HG03460 (cell line): ENCODE data around the gene FGR.

Source experiments
- ATAC-seq: cut with Tn5 transposase; IDR thresholded peaks from one replicate; pipeline ENCODE4 v1.9.1; 2021; ENCODE audit not compliant: unreplicated experiment

FGR gene

GRCh38 chr1:27601771-27602461 lies 33.1 kb downstream of the FGR start:
- no peak for ATAC-seq

GRCh38 chr1:27601321-27601770 lies 33.6 kb downstream of the FGR start:
- no peak for ATAC-seq

GRCh38 chr1:27600498-27601175 lies 34.3 kb downstream of the FGR start:
- ATAC-seq, result no peak

GRCh38 chr1:27599605-27600497 lies 35.1 kb downstream of the FGR start:
- no peak for ATAC-seq

- no peak for ATAC-seq
Observed at GRCh38 chr1:27598902-27599528, 36.0 kb downstream of the FGR start.

GRCh38 chr1:27598295-27598687 lies 36.7 kb downstream of the FGR start:
- ATAC-seq, result no peak

- ATAC-seq, result no peak
Observed at GRCh38 chr1:27597516-27598294, 37.3 kb downstream of the FGR start.

- ATAC-seq, result no peak
Observed at GRCh38 chr1:27596986-27597385, 38.0 kb downstream of the FGR start.

GRCh38 chr1:27596261-27596660 lies 38.7 kb downstream of the FGR start:
- no peak for ATAC-seq

- ATAC-seq, result no peak
Observed at GRCh38 chr1:27595597-27595996, 39.4 kb downstream of the FGR start.

GRCh38 chr1:27594564-27595510 lies 40.1 kb downstream of the FGR start:
- ATAC-seq, result no peak

GRCh38 chr1:27593678-27594563 lies 41.1 kb downstream of the FGR start:
- ATAC-seq, result no peak

- ATAC-seq, result no peak
Observed at GRCh38 chr1:27592931-27593677, 41.9 kb downstream of the FGR start.

GRCh38 chr1:27592232-27592930 lies 42.6 kb downstream of the FGR start:
- ATAC-seq, result no peak

- ATAC-seq, result no peak
Observed at GRCh38 chr1:27591622-27592021, 43.4 kb downstream of the FGR start.

GRCh38 chr1:27590917-27591508 lies 44.0 kb downstream of the FGR start:
- no peak for ATAC-seq
